ENCODE results near the gene CLDND1.

The CLDND1 gene

DNA sequence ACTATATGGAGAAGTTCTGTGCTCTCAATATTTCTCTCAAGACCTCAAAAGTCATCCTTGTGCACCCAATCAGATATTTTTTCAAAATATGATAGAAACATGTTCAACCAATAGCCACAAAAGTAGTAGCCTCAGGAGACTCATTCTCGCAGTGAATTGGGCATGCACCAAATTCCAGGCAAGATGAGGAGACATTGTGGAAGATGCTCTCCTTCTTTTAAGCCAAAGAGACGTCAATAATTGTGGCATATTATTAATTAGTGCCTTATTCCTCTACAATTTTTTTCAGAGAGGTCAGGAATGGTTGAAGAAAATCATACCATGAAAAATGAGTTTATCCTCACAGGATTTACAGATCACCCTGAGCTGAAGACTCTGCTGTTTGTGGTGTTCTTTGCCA is 25.3 kb downstream of the CLDND1 start, which contains the start of gene OR5K2:
OR5K2 (plus strand) TSS at position 301 of the 400 bp plus-strand sequence; CDS start at position 301, 0 bp downstream.
- Histone ChIP-seq H3K4me1 (ENCODE audit: control insufficient read depth in 1 of 2, insufficient read depth in 2 of 2, low read length in 2 of 2) (no peaks in the 10 kb centered on the region), H3K27me3 (ENCODE audit: control insufficient read depth in 1 of 2, insufficient read depth in 2 of 2, low read length in 2 of 2) (no peaks in the 10 kb centered on the region), H3K4me3 (ENCODE audit: low read depth in 1 of 2, low read length in 2 of 2) (no peak within 1 kb of the TSS), H3K9ac (ENCODE audit: low read depth in 1 of 2, low read length in 2 of 2) (no peak within 1 kb of the TSS), H3K9me3 (ENCODE audit: control insufficient read depth in 1 of 2, low read length in 2 of 2) (no peaks in the 10 kb centered on the region), H3K36me3 (ENCODE audit: control insufficient read depth in 1 of 2, insufficient read depth in 2 of 2, low read length in 2 of 2) (no peaks in the 10 kb centered on the region), H3K27ac (ENCODE audit: low read depth, low read length) (no peak within 1 kb of the TSS)

DNA sequence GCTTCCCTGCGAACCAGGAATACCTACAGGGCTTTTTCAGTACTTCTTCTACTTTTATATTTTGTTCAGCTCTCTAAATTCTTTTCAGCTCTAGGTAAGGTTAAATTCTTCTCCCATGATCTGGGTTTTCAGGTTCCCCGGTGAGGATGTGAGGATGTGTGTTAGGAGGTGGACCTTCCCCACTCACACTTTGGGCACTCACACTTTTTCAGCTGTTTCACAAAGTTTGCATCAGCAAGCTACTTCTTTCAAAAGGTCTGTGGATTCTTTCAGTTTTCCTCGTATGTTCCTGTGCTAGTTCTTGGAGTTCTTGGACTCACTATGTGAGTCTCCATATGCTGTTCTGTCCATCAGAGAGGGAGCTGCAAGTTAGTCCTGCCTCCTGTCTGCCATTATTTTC is 39.1 kb downstream of the CLDND1 start:
- H3K9me3 ChIP-seq (ENCODE audit: control insufficient read depth in 1 of 2, low read length in 2 of 2), result peaks cover 0 to 4% of the 10 kb centered on the region in 2 donors
- H3K4me1 ChIP-seq (ENCODE audit: control insufficient read depth in 1 of 2, insufficient read depth in 2 of 2, low read length in 2 of 2), result no peaks in the 10 kb centered on the region
- no peaks in the 10 kb centered on the region for H3K36me3 ChIP-seq (ENCODE audit: control insufficient read depth in 1 of 2, insufficient read depth in 2 of 2, low read length in 2 of 2)
- no peak overlapping the region for H3K27ac ChIP-seq (ENCODE audit: low read depth, low read length)
- no peaks in the 10 kb centered on the region for H3K27me3 ChIP-seq (ENCODE audit: control insufficient read depth in 1 of 2, insufficient read depth in 2 of 2, low read length in 2 of 2)
- no peak overlapping the region for H3K9ac ChIP-seq (ENCODE audit: low read depth in 1 of 2, low read length in 2 of 2)
- H3K4me3 ChIP-seq (ENCODE audit: low read depth in 1 of 2, low read length in 2 of 2), result no peak overlapping the region

DNA sequence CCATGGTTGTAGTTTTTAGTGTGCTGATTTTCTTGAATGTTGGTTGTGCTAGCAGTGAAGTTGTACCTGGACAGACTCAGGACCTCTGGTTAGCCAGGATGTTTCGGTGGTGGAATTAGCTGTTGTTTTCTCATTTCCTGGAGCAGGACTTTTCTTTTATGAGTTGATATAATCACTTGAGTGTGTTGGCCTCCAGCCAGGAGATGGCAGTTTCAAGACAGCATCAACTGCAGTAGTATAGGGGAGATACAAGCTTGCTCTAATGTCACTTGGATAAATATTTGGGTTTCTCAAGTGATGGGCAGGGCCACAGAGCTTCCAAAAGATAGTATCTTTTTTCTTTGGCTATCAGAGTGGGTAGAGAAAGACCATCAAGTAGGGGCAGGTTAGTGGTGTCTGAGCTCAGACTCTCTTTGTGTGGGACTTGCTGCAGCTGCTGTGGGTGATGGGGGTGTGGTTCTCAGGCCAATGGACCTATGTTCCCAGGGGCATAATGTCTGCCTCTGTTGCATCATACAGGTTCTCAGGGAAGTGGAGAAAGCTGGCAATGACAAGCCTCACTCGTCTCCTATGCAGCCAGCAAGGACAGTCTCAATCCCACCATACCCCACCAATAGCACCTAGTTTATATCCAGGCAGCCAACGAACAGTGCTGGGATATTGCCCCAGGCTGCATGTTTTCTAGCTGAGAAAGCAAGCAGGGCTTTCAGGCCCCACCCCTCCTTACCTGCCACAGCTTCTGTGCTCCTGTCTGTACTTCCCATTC is 39.8 kb downstream of the CLDND1 start:
- Histone ChIP-seq H3K9me3 (ENCODE audit: control insufficient read depth in 1 of 2, low read length in 2 of 2) (peaks cover 3 to 4% of the 10 kb centered on the region in 2 donors), H3K36me3 (ENCODE audit: control insufficient read depth in 1 of 2, insufficient read depth in 2 of 2, low read length in 2 of 2) (no peaks in the 10 kb centered on the region), H3K9ac (ENCODE audit: low read depth in 1 of 2, low read length in 2 of 2) (no peak overlapping the region), H3K4me1 (ENCODE audit: control insufficient read depth in 1 of 2, insufficient read depth in 2 of 2, low read length in 2 of 2) (no peaks in the 10 kb centered on the region), H3K27me3 (ENCODE audit: control insufficient read depth in 1 of 2, insufficient read depth in 2 of 2, low read length in 2 of 2) (no peaks in the 10 kb centered on the region), H3K4me3 (ENCODE audit: low read depth in 1 of 2, low read length in 2 of 2) (no peak overlapping the region), H3K27ac (ENCODE audit: low read depth, low read length) (no peak overlapping the region)

All from duodenal mucosa (tissue), 2 donors.